Left cardiac atrium (tissue), 4 donors: ENCODE measurements around the gene PACS2. TPM values are rescaled to one million over a fixed set of nuclear protein-coding genes. Genes with fewer than 3 reads are reported as not detected.

Source experiments
- ATAC-seq, 2 donors: fragments of 200-7000 bp; cut with Tn5 transposase; one replicate each; pipeline ENCODE4 v1.9.1; 2020; ENCODE audit warnings: mild to moderate bottlenecking in 2 of 2, moderate library complexity in 2 of 2
- DNase-seq: peaks from one replicate; pipeline ENCODE4 v3.0.0-alpha.2; 2020
- intact Hi-C, 2 donors: fragments of 100-400 bp; cut with DNase I; formaldehyde crosslinking; loops; one replicate each; pipeline versions ENCODE4 v1.14.1 to v1.15.1; 2022 to 2023
- total RNA-seq, 2 donors: library from RNA; stranded (reverse); fragmentation: NEBNext Ultra II Directional; extraction: Animal tissue kit (Norgen Biotek cat#: 25700); gene quantifications; one replicate each; pipeline ENCODE4 v1.2.1, GENCODE V29; 2021
- donor health status: DM: no; HTN: yes; CAD: no.
- donor health status: DM: no; HTN: yes; CAD: no; lungs with severe emphysema.
- donor health status: DM: yes; HTN: yes; CAD: no.
- donor health status: Dilated cardiomyopathy.

The PACS2 gene
- total RNA-seq, 2 donors from 2014 or later, result 53.4 to 55.8 TPM

DNA sequence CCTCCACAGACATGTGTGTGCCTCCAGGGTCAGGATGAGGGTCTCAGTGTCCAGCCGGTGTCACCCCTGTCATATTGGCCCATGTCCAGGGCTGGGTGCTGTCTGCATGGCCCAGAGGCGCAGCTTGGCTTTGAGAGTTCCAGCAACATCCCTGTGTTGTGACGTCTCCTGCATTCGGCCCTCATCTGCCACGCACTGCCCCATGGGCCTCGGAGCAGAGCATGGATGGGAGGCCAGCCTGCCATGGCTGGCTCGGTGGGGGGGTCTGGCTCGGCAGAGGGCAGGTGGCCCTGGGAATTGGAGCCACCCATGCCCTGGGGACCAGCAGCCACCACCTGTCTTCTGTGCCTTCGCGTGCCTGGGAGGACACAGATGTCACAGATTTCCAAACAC lies 73.0 kb downstream of the PACS2 start:
- DNase-seq (peak; percentile 21), ATAC-seq (no peak)
- intact Hi-C loops, result loop anchor here in 1 of 2 donors (10.0 kb wide), 1 partner anchor 47 kb away; no protein-coding TSS in a partner anchor

DNA sequence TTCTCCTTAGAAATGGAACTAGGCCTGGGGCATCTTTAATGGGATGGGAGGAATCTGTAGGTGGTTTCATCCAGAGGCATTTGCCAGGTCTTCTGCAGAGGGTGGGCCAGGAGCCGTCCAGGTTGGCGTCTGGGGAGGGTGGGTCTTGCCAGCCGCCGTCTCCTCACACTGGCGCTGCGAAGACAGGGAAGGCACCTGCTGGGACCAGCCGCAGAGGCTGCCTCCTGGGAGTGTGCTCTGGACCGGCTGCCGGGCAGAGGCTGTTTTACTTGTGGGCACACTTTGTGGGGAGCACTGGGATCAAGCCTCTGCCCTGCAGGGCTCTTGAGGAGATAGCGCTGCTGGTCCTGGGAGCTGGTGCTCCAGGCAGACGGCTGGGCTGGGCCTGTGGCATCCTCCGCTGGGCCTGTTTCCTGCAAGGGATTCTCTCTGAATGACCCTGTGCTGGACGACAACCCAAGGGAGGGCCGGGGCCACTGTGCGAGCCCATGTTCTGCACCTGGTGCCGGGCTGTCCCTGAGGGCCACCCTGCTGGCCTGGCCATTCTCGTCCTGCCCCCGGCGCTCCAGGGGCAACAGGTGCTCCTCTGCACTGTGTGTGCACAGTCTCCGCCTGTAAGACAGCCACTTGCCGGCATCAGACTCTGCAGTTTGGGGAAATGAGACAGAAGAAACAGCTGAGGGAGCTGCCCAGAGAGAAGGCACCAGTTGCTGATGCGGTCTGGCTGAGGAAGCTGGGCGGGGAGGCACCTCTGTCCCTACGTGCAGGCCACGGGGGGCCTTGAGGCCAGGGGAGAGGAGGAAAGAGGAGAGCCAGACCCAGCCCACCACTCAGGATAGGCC lies 73.8 kb downstream of the PACS2 start:
- intact Hi-C loops, result loop anchor here in 1 of 2 donors (10.0 kb wide), 1 partner anchor 46 kb away; no protein-coding TSS in a partner anchor
- ATAC-seq, result peak in 1 of 2 donors; percentile 4
- no peak for DNase-seq

DNA sequence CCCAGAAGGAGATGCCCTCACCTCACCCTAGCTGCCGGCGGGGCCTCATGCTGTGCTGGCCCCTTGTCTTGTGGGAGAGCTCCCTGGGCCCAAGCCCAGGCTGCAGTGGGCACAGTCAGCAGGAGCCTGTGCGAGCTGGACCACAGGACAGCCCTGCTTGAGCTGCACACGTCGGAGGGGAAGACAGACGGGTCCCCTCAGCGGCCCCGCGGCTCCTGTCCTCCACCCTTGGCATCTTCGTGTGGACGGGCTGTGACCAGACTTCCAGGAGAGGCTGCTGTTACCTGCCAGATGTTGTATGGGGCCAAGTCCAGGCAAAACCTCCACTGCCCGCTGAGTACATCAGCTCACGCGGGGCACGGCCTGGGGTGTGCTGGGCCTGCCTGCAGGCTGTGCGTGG lies 74.4 kb downstream of the PACS2 start:
- DNase-seq (no peak), ATAC-seq (no peak)
- intact Hi-C loops, result loop anchor here in 1 of 2 donors (10.0 kb wide), 1 partner anchor 46 kb away; no protein-coding TSS in a partner anchor

DNA sequence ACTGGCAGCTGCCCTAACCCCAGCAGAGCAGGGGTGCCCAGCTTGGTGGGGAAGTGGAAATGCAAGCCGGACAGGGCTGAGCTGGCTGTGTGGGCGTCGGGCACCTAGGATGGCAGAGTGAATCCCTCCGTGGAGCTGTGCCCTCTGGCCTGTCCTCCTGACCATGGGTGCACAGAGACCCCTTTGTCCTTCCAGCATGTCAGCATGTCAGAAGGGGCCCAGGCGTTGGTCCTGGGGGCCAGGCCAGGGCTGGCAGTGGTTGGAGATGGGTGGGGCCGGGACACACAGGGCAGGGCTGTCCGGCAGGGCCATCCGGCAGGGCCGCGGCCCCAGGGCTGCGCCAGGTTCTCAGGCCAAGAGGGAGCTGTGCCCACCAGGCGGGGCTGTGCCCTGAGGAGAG lies 75.0 kb downstream of the PACS2 start:
- ATAC-seq (peak in 1 of 2 donors; percentile 11), DNase-seq (no peak)
- intact Hi-C loops, result loop anchor here in 1 of 2 donors (10.0 kb wide), 1 partner anchor 45 kb away; no protein-coding TSS in a partner anchor

DNA sequence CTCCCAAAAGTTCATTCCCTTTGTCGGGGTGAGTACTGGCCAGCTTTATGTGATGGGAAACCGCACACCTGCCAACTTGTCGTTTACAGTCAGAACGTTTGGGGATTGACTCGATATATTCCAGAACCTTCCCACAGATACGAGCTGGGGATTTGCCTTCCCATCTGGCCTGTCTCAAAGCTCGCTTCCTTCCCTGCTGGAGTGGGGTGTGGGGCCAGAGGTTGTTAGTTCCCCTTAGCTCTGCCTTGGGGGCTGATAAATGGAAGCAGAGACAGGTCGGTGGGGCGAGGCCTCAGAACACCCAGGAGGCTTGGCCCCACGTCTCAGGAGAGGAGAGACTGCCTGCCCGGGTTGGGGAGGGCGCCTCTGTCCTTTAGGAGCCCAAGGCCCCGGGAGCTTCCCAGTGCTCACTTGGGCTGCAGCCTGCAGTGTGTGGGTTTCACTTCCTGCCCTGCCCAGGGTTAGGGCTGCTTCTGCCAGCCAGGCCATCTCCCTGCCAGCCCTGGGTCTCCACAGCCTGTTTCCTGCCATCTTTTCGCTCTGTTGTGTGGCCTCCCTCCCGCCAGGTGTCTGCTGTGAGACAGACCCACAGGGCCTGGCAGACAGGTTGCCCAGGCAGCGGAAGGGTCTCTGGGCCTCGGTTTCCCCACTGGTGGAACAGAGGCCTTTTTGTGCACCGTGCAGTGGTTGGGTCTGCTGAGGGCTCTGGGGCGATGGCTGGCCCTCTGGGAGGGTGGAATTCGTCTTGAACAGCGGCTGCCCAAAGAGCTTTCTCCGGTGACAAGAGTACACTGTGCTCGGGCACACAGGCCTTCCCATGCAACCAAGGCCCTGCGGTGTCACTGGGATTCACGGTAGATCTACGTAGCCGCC lies 75.7 kb downstream of the PACS2 start:
- DNase-seq, result peak; percentile 29
- peak in 1 of 2 donors; percentile 23 for ATAC-seq
- intact Hi-C loops, result loop anchor here in 1 of 2 donors (10.0 kb wide), 1 partner anchor 45 kb away; no protein-coding TSS in a partner anchor

DNA sequence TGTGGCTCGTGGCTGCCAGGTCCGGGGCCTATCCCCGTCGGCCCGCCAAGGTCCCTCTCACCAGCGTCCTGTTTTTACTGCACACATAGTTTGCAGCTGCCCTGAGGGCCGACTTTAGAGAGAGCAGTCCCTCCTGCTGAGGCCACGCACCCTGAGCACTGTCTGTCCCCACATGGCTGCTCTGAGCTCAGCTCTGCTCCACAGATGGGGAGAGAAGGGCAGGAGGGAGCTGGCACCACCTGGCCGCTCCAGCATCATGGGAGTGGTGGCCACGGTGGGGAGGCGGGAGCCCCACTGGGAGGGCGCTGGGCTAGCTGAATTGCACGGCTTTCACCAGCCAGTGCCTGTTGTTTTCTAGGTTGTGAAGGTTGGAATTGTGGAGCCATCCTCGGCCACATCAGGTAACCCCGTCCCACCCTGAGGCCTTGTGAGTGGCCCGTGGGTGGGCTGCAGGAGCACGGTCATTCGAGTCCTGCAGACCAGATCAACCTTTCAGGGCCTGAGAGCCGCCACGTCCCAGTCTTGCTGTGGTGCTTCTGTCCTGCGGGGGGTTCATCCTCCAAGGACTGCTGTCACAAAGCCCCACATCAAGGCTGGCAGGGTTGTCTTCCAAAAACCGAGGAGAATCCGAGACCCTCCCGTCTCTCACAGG lies 76.4 kb downstream of the PACS2 start:
- intact Hi-C loops, result no loop called here
- no peak for ATAC-seq
- no peak for DNase-seq

DNA sequence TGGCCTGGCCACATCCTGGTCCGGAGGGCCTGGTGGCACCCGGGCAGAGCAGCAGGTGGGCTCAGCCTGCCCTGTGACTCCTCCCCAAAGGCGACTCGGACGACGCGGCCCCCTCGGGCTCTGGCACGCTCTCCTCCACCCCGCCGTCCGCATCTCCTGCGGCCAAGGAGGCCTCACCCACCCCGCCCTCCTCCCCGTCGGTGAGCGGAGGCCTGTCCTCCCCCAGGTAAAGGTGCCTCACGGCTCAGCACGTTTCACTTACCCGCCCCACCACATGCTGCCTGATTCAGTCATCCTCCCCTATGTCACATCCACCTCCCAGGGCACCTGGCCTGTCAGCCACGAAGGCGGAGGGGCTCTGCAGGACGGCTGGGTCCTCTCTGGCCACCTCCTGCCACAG lies 77.0 kb downstream of the PACS2 start:
- no peak for ATAC-seq
- no peak for DNase-seq
- intact Hi-C loops, result no loop called here

DNA sequence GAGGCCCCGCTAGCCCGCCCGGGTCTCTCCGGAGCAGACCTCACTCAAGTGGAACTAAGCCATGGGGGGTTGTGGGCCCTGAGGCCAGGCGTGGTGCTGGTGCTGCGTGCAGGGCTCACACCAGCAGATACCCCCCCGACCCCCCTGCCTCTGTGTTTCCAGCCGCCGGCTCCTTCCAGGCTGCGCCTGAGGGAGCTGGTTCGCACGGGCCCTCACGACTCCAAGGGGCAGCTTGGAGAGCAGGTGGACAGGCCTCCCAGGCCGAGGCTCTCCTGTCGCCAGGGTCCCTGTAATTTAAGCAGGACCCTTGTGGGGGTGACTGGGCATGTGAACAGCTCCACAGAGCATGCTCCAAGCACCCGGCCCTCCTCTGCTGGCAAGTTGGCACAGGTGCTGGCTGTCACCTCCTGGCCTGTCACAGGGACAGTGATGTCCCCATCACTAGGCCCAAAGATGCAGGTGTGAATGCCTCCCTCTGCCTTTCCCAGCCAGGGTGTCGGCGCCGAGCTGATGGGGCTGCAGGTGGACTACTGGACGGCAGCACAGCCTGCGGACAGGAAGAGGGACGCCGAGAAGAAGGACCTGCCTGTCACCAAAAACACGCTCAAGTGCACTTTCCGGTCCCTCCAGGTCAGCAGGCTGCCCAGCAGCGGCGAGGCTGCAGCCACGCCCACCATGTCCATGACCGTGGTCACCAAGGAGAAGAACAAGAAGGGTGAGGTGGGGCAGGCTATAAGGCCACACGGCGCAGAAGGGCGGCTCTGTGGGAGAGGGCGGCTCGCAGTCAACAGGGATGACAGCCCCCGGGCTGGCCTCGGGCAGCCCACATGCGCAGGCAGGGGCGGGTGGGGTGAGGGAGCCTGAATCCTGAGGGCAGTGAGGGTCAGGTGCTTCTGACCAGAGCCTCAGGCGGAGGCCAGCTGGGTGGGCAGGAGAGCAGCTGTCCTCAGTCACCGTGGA lies 77.9 kb downstream of the PACS2 start:
- intact Hi-C loops, result no loop called here
- DNase-seq (peak; percentile 18), ATAC-seq (no peak)

DNA sequence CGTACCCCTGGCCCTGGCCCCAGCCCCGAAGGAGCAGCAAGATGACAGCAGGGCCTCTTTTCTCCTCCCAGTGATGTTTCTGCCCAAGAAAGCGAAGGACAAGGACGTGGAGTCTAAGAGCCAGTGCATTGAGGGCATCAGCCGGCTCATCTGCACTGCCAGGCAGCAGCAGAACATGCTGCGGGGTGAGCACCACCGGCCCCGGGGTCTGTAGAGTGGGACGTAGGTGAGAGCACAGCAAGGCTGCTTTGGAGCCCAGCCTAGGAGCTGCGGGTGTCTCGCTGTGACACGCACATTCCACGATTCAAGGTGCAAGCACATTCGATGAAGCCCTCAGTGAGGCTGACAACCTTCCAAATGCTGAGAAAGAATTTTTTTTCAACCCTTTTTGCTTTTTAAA lies 78.6 kb downstream of the PACS2 start:
- intact Hi-C loops, result no loop called here
- no peak for ATAC-seq
- peak; percentile 18 for DNase-seq

DNA sequence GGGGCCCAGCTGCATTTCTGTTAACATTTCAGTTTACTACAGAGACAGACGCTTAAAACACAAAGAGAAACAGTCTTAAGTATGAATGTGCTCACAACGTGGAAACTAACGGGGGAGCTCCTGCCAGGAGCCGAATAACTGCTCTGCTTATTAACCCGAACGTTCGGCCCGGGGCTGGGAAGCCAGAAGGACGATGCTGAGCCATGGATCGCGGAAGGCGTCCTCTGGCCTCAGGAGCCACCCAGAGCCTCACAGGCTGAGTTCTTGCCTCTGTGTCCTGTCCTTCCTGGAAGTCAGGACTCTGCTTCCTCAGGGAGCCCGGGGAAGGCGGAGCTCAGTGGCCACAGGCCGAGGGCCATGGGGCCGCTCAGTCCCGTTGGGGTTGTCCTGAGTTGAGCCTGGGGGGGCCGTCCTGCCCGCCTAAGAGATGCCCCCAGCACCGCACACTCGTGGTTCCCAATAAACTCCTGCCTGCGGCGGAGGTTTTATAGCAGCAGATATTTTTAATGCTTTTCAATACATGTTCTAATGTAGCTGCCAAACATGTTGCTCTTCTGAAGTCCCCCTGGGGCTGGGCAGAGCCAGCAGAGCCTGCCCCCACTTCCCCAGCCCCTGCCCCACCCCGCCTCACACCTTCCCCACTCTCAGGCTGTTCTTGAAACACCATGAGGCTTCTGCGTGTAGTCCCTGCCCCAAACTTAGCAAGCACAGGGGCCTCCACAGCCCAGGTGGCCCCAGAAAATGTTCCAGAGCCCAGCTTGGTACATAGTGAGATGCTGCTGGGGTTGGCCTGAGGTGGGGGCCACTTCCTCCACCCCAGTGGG lies 80.4 kb downstream of the PACS2 start:
- intact Hi-C loops, result no loop called here
- DNase-seq, result no peak
- no peak for ATAC-seq

DNA sequence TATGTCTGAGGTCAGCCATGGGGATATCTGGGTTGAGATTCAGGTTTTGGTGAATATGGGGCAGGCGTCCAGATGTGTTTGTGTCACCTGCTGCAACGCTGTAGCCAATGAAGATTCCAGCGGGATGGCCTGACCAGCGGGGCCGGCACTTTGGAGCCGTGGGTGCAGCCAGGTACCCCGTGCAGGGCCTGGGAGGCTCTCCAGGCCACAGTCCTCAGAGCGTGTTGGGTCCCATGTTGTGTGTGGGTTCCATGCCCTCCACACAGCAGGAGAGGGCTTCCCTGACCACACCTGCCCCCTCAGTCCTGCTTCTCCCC lies 80.9 kb downstream of the PACS2 start:
- ATAC-seq, result no peak
- intact Hi-C loops, result no loop called here
- no peak for DNase-seq

DNA sequence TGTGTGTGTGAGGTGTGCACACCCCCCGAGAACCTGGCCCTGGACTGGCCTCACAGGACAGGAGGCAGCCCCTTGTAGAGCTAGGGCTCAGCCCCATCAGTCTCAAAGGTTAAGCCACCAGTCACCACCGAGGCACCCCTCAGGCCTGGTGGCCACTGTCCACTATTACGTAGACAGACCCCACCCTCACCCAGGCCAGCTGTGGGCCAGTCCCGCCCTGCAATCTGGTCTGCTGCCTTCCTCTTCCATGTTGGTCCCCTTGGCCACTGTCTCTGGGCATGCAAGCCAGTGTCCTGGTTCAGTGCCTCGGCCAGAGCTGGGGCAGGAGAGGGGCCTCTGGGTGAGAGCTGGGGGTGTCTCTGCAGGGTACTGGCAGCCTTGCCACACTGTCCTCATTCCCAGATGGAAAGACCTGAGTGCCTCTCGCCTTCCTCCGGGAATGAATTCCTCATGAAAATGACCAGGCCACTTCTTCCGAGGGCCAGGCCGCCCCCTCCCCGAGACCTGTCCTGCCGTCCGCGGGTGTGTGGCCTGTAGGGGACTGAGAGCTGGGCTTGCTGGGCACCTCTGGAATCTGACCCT lies 82.9 kb downstream of the PACS2 start:
- DNase-seq, result peak; percentile 31
- ATAC-seq, result no peak
- intact Hi-C loops, result no loop called here

DNA sequence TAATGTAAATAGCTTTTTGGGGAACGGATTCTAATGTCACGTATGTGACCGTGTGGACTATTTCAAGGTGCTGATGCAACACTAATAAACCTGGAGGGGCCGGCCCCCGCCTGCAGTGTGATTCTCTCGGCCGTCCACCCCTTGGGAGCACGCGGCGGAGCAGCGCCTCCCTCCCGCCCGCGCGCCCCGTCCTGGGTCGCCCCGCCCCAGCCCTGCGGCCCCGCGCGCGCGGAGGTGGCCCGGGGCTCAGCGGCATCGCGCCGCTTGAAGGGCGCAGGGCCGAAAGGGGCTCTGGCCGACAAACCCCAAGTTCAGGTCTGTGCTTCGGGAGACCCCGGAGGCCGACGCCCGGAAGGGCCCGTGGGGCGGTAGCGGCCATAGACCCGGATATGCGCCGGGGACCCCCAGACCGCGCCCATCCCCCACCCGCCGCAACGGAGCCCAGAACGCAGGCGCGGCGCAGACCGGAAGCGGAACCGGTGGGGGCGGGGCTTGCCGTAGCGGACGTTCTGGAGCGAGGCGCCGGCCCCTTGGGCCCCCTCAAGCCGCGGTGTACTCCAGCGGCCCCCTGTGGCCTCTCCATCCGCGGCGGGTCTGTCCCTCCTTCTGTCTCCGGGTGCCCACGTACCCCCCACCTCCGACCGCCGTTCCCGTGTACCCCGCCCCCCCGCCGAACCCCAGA lies 83.6 kb downstream of the PACS2 start, which contains the start of gene TEX22:
TSS of gene TEX22 (plus strand) at position 495 of the 682 bp plus-strand sequence. CDS start 803 bp downstream, outside the sequence.
- intact Hi-C loops, result no loop called here
- peak; percentile 92 to 96 for ATAC-seq

DNA sequence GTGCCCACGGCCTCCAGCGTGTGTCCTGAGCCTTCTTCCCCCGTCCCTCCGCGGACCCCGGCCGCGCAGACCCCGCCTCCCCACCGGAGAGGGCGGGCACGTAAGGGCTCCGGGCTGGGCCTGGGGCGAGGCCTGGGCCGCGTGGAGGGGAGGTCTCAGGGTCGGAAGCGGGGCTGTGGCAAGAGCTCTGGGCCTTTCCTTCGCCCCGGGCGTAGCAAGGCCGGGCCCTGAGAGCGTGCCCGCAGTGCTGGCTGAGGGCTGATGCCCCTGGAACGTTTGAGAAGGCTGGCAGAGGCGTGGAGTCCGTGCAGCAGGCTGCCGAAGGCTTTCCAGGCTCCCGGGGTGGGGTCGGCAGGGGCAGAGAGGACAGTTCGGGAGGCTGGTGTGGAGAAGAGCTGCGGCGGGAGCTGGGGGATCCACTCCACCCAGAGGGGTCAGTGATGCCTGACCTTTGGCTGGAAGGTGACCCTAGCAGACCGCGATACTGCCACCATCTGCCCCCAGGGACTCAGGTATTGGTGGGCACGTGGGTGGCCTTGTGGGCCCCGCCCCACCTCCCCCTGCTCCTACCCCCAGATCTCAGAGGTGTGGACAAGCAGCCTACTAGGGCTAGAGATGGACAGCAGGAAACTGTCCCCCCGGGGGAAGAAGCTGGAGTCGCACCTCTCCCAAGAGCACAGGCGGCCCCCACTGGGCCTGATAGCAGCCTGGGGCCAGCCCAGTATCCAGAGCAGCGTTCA lies 84.3 kb downstream of the PACS2 start:
- DNase-seq (no peak), ATAC-seq (peak; percentile 58 to 62)
- intact Hi-C loops, result no loop called here

More for the DNA sequence above, 83.6 kb downstream of the PACS2 start, which contains the start of gene TEX22:
- DNase-seq, result peak; percentile 95

DNA sequence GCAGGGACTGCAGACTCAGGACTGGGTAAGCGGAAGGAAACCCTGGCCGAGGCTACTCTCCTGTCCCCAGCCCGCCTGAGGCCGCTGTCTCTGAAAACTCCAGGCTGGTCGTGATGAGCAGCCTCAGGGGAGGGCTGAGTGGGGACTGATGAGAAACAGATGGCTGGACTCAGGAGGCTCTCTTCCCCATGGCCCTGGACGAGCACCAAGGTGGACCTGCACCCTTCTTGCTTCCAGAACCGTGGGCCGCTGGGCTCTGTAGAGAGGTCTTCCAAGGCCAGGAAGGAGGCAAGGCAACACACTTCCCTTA lies 84.9 kb downstream of the PACS2 start:
- peak; percentile 3 to 31 for ATAC-seq
- intact Hi-C loops, result no loop called here
- DNase-seq, result no peak

DNA sequence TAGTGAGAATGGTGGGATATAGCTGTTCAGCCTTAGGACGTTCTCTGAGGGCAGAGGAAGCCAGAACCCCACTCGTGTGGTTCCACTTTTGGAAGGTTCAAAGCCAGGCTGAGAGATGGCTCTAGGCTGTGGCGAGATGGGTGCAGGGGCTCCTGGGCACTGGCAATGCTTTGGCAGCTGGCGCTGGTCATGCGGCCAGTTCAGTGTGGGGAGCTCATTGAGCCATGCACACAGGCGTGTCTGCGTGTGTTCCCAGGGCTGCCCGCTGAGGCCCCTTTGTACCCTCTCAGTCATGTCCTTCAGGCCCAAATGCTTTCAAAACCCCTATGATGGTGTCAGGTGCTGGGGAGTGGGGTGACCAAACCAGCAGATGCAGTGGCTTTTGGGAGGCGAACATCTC lies 85.5 kb downstream of the PACS2 start:
- no peak for ATAC-seq
- intact Hi-C loops, result no loop called here
- DNase-seq, result no peak
